GM21381 (cell line): ENCODE data around the gene XPR1.

Experiments
- ATAC-seq: cut with Tn5 transposase; IDR thresholded peaks from one replicate; pipeline ENCODE4 v1.9.1; 2021; ENCODE audit warnings: mild to moderate bottlenecking, moderate library complexity; ENCODE audit not compliant: unreplicated experiment

The XPR1 gene

GRCh38 chr1:180884588-180885300 is 252.9 kb downstream of the XPR1 start:
- ATAC-seq, result no peak

- no peak for ATAC-seq
Measured at GRCh38 chr1:180886338-180886737, 254.5 kb downstream of the XPR1 start.

GRCh38 chr1:180887841-180888240 is 256.0 kb downstream of the XPR1 start:
- no peak for ATAC-seq

- peak; percentile 88 for ATAC-seq
Measured at GRCh38 chr1:180888870-180889269, 257.0 kb downstream of the XPR1 start.

GRCh38 chr1:180889325-180889724 is 257.5 kb downstream of the XPR1 start:
- ATAC-seq, result no peak

GRCh38 chr1:180892272-180892671 is 260.4 kb downstream of the XPR1 start:
- ATAC-seq, result no peak

- ATAC-seq, result no peak
Measured at GRCh38 chr1:180892675-180893074, 260.9 kb downstream of the XPR1 start.

- ATAC-seq, result no peak
Measured at GRCh38 chr1:180893614-180894013, 261.8 kb downstream of the XPR1 start.

- no peak for ATAC-seq
Measured at GRCh38 chr1:180896161-180896560, 264.3 kb downstream of the XPR1 start.

- no peak for ATAC-seq
Measured at GRCh38 chr1:180898441-180899219, 266.8 kb downstream of the XPR1 start.

- ATAC-seq, result no peak
Measured at GRCh38 chr1:180899262-180899661, 267.4 kb downstream of the XPR1 start.

GRCh38 chr1:180901076-180901990 is 269.5 kb downstream of the XPR1 start:
- ATAC-seq, result no peak

- no peak for ATAC-seq
Measured at GRCh38 chr1:180902541-180902940, 270.7 kb downstream of the XPR1 start.

GRCh38 chr1:180905927-180906326 is 274.1 kb downstream of the XPR1 start:
- ATAC-seq, result no peak

GRCh38 chr1:180906511-180906910 is 274.7 kb downstream of the XPR1 start:
- no peak for ATAC-seq

GRCh38 chr1:180907313-180908055 is 275.7 kb downstream of the XPR1 start:
- ATAC-seq, result no peak

- ATAC-seq, result no peak
Measured at GRCh38 chr1:180908074-180908765, 276.4 kb downstream of the XPR1 start.

- ATAC-seq, result peak; percentile 40
Measured at GRCh38 chr1:180909005-180909414, 277.2 kb downstream of the XPR1 start.

GRCh38 chr1:180909462-180909976 is 277.7 kb downstream of the XPR1 start:
- ATAC-seq, result peak; percentile 41
